Astrocyte (in vitro differentiated cells and primary cell): ENCODE measurements around the gene ITGB8. TPM values are rescaled to one million over a fixed set of nuclear protein-coding genes. Genes with fewer than 3 reads are reported as not detected.

Experiments
- DNase-seq: peaks from one replicate; pipeline ENCODE4 v3.0.0-alpha.2; 2010; ENCODE audit warnings: low read depth
- FAIRE-seq: peaks from 2 replicates; lab custom pipeline; 2011; peaks lifted over from hg19 to GRCh38; lab: Jason Lieb, UNC
- H2AFZ ChIP-seq: 2 replicates; pipeline ENCODE4 v1.6.0; 2012; ENCODE audit warnings: low read depth, low read length, inconsistent platforms
- H3K27ac ChIP-seq: 2 replicates; pipeline ENCODE4 v1.5.1; 2011; ENCODE audit warnings: low read depth, low read length, inconsistent platforms
- H3K27me3 ChIP-seq: 2 replicates; pipeline ENCODE4 v1.6.0; 2011; ENCODE audit warnings: low read length, inconsistent platforms; ENCODE audit not compliant: insufficient read depth
- H3K36me3 ChIP-seq: 2 replicates; pipeline ENCODE4 v1.5.1; 2011; ENCODE audit warnings: low read length, inconsistent platforms; ENCODE audit not compliant: insufficient read depth
- H3K4me1 ChIP-seq: 2 replicates; pipeline ENCODE4 v1.5.1; 2011; ENCODE audit warnings: low read length, inconsistent platforms; ENCODE audit not compliant: insufficient read depth
- H3K4me2 ChIP-seq: 2 replicates; pipeline ENCODE4 v1.6.0; 2012; ENCODE audit warnings: low read length, inconsistent platforms
- H3K4me3 ChIP-seq: 2 replicates; pipeline ENCODE4 v1.5.1; 2011; ENCODE audit warnings: low read depth, mild to moderate bottlenecking, low read length, inconsistent platforms; ENCODE audit not compliant: insufficient read depth
- H3K79me2 ChIP-seq: 2 replicates; pipeline ENCODE4 v1.6.0; 2012; ENCODE audit warnings: mild to moderate bottlenecking, low read length, inconsistent platforms; ENCODE audit not compliant: insufficient read depth
- H3K9ac ChIP-seq: 2 replicates; pipeline ENCODE4 v1.6.0; 2012; ENCODE audit warnings: mild to moderate bottlenecking, low read length, inconsistent platforms
- H3K9me3 ChIP-seq: 2 replicates; pipeline ENCODE4 v1.5.1; 2012; ENCODE audit warnings: low read depth, mild to moderate bottlenecking, low read length, inconsistent platforms; ENCODE audit not compliant: insufficient read depth
- H4K20me1 ChIP-seq: 2 replicates; pipeline ENCODE4 v1.6.0; 2012; ENCODE audit warnings: low read length, inconsistent platforms; ENCODE audit not compliant: insufficient read depth
- H3K27ac Mint-ChIP-seq: one replicate; pipeline ENCODE4 v1.8.0; 2021; ENCODE audit warnings: mild to moderate bottlenecking, mixed read lengths; ENCODE audit not compliant: unreplicated experiment
- H3K27me3 Mint-ChIP-seq: one replicate; pipeline ENCODE4 v1.8.0; 2021; ENCODE audit warnings: low read depth, mixed read lengths; ENCODE audit not compliant: unreplicated experiment
- H3K36me3 Mint-ChIP-seq: one replicate; pipeline ENCODE4 v1.8.0; 2021; ENCODE audit warnings: low read depth, mixed read lengths; ENCODE audit not compliant: unreplicated experiment
- H3K4me1 Mint-ChIP-seq: one replicate; pipeline ENCODE4 v1.8.0; 2021; ENCODE audit warnings: low read depth, mixed read lengths; ENCODE audit not compliant: unreplicated experiment
- H3K4me3 Mint-ChIP-seq: one replicate; pipeline ENCODE4 v1.8.0; 2021; ENCODE audit warnings: mild to moderate bottlenecking, moderate library complexity, mixed read lengths; ENCODE audit not compliant: unreplicated experiment
- H3K9me3 Mint-ChIP-seq: one replicate; pipeline ENCODE4 v1.8.0; 2021; ENCODE audit warnings: mild to moderate bottlenecking, mixed read lengths; ENCODE audit not compliant: unreplicated experiment
- CTCF ChIP-seq: IDR thresholded peaks from 2 replicates; pipeline ENCODE4 v1.5.1; 2011; ENCODE audit warnings: low read depth, mild to moderate bottlenecking, inconsistent platforms, low read length, moderate library complexity; ENCODE audit not compliant: insufficient read depth
- EZH2 ChIP-seq: IDR thresholded peaks from 2 replicates; pipeline ENCODE4 v1.6.1; 2012; ENCODE audit warnings: mild to moderate bottlenecking, low read length, inconsistent platforms; ENCODE audit not compliant: insufficient read depth
- total RNA-seq: library from RNA; stranded (reverse); gene quantifications from 2 replicates; pipeline ENCODE4 v1.2.1, GENCODE V29; 2021

ITGB8 gene
- total RNA-seq, 1 donor from 2014 or later, result 10.8 TPM

- H4K20me1 ChIP-seq, result no peaks in the 10 kb centered on the region
- no peaks in the 10 kb centered on the region for H3K4me1 ChIP-seq
- no peaks in the 10 kb centered on the region for H3K36me3 ChIP-seq
- DNase-seq, result peak; percentile 69
- FAIRE-seq, result no peak
- H3K9ac ChIP-seq, result no peak overlapping the region
- no peaks in the 10 kb centered on the region for H3K27me3 ChIP-seq
- no peak overlapping the region for H3K4me2 ChIP-seq
- H3K9me3 ChIP-seq, result no peaks in the 10 kb centered on the region
- no peaks in the 10 kb centered on the region for H3K36me3 Mint-ChIP-seq
- peaks cover 13% of the 10 kb centered on the region for H3K4me1 Mint-ChIP-seq
- H3K27ac ChIP-seq, result no peak overlapping the region
- no peak overlapping the region for H3K27ac Mint-ChIP-seq
- H3K4me3 Mint-ChIP-seq, result no peak overlapping the region
- no peak overlapping the region for H3K4me3 ChIP-seq
- TF ChIP-seq CTCF (no peak), EZH2 (no peak)
- no peak overlapping the region for H2AFZ ChIP-seq
- peaks cover 24% of the 10 kb centered on the region for H3K79me2 ChIP-seq
- H3K9me3 Mint-ChIP-seq, result no peaks in the 10 kb centered on the region
- H3K27me3 Mint-ChIP-seq, result no peaks in the 10 kb centered on the region
Measured at GRCh38 chr7:20359341-20359963, 28.8 kb downstream of the ITGB8 start.

- peaks cover 10% of the 10 kb centered on the region for H3K79me2 ChIP-seq
- no peaks in the 10 kb centered on the region for H3K4me1 ChIP-seq
- no peak overlapping the region for H3K9ac ChIP-seq
- Mint-ChIP-seq H3K27me3 (no peaks in the 10 kb centered on the region), H3K27ac (no peak overlapping the region), H3K36me3 (no peaks in the 10 kb centered on the region), H3K9me3 (no peaks in the 10 kb centered on the region), H3K4me1 (peaks cover 13% of the 10 kb centered on the region), H3K4me3 (no peak overlapping the region)
- no peak overlapping the region for H3K27ac ChIP-seq
- no peak overlapping the region for H2AFZ ChIP-seq
- FAIRE-seq (peak; percentile 13), DNase-seq (no peak)
- H4K20me1 ChIP-seq, result no peaks in the 10 kb centered on the region
- no peaks in the 10 kb centered on the region for H3K9me3 ChIP-seq
- no peaks in the 10 kb centered on the region for H3K27me3 ChIP-seq
- H3K36me3 ChIP-seq, result peaks cover 6% of the 10 kb centered on the region
- no peak overlapping the region for H3K4me2 ChIP-seq
- no peak overlapping the region for H3K4me3 ChIP-seq
- TF ChIP-seq CTCF, result no peak
- TF ChIP-seq EZH2, result no peak
Measured at GRCh38 chr7:20362574-20363253, 32.0 kb downstream of the ITGB8 start.
